Natural killer cell (primary cell): ENCODE measurements around the gene LINC01488. TPM values are rescaled to one million over a fixed set of nuclear protein-coding genes. Genes with fewer than 3 reads are reported as not detected.

Source experiments
- ATAC-seq, 3 donors: fragments of 150-1000 bp in 2 of 3; fragments of 200-7000 bp in 1 of 3; cut with Tn5 transposase; 1 replicate in 1 of 3; 2 replicates in 2 of 3; pipeline ENCODE4 v1.10.0; 2021; ENCODE audit warnings: mild to moderate bottlenecking in 2 of 3, moderate library complexity in 2 of 3
- DNase-seq, 2 donors: peaks; one replicate each; pipeline versions ENCODE4 v3.0.0 to v3.0.0-alpha.2; 2013 to 2021; ENCODE audit warnings: mixed read lengths in 1 of 2
- H3K27ac ChIP-seq: one replicate; pipeline ENCODE4 v1.5.1; 2013; ENCODE audit warnings: mild to moderate bottlenecking, low read length
- H3K27me3 ChIP-seq: one replicate; pipeline ENCODE4 v1.6.1; 2013; ENCODE audit warnings: low read length; ENCODE audit not compliant: control insufficient read depth, insufficient read depth
- H3K36me3 ChIP-seq: one replicate; pipeline ENCODE4 v1.6.1; 2013; ENCODE audit warnings: low read length; ENCODE audit not compliant: control insufficient read depth, insufficient read depth
- H3K4me1 ChIP-seq: one replicate; pipeline ENCODE4 v1.6.1; 2013; ENCODE audit warnings: low read length; ENCODE audit not compliant: control insufficient read depth, insufficient read depth
- H3K4me3 ChIP-seq: one replicate; pipeline ENCODE4 v1.5.1; 2013; ENCODE audit warnings: low read length
- H3K9me3 ChIP-seq: one replicate; pipeline ENCODE4 v1.6.1; 2013; ENCODE audit warnings: low read length; ENCODE audit not compliant: control insufficient read depth, insufficient read depth
- H3K27ac Mint-ChIP-seq, 2 donors: one replicate each; pipeline ENCODE4 v1.8.0; 2022; ENCODE audit warnings: mild to moderate bottlenecking in 2 of 2, mixed read lengths in 2 of 2, moderate library complexity in 1 of 2
- H3K27me3 Mint-ChIP-seq, 2 donors: one replicate each; pipeline ENCODE4 v1.8.0; 2022; ENCODE audit warnings: low read depth in 2 of 2, mixed read lengths in 2 of 2
- H3K36me3 Mint-ChIP-seq: one replicate; pipeline ENCODE4 v1.8.0; 2022; ENCODE audit warnings: mixed read lengths
- H3K4me1 Mint-ChIP-seq, 2 donors: one replicate each; pipeline ENCODE4 v1.8.0; 2022; ENCODE audit warnings: mixed read lengths in 2 of 2
- H3K4me3 Mint-ChIP-seq: one replicate; pipeline ENCODE4 v1.8.0; 2022; ENCODE audit warnings: mild to moderate bottlenecking, moderate library complexity, mixed read lengths
- H3K9me3 Mint-ChIP-seq, 2 donors: one replicate each; pipeline ENCODE4 v1.8.0; 2022; ENCODE audit warnings: mixed read lengths in 2 of 2
- WGBS: methylation state at CpG from one replicate; pipeline ENCODE4 v1.1.7; 2013; ENCODE audit warnings: missing lambda C conversion rate; ENCODE audit not compliant: insufficient coverage; 5-methylcytosine and 5-hydroxymethylcytosine counted together
- intact Hi-C: fragments of 100-400 bp; cut with micrococcal nuclease; formaldehyde crosslinking; loops from one replicate; pipeline ENCODE4 v1.14.2; 2022
- total RNA-seq, 4 donors: library from RNA; stranded (reverse); fragments of 120-200 nt in 1 of 4; gene quantifications; one replicate each; pipeline versions ENCODE4 v1.2.3 to v1.2.4, GENCODE V29; 2013 to 2022
- TF ChIP-seq, protein P1 (sequence below): fragments of 200-600 bp; IDR thresholded peaks from one replicate; pipeline ENCODE4 v1.8.0; 2022; ENCODE audit warnings: antibody characterized with exemption

The LINC01488 gene
- total RNA-seq, 3 donors from 2014 or later (not counting 1 experiment from before 2014, with no cell fraction given): not detected

DNA sequence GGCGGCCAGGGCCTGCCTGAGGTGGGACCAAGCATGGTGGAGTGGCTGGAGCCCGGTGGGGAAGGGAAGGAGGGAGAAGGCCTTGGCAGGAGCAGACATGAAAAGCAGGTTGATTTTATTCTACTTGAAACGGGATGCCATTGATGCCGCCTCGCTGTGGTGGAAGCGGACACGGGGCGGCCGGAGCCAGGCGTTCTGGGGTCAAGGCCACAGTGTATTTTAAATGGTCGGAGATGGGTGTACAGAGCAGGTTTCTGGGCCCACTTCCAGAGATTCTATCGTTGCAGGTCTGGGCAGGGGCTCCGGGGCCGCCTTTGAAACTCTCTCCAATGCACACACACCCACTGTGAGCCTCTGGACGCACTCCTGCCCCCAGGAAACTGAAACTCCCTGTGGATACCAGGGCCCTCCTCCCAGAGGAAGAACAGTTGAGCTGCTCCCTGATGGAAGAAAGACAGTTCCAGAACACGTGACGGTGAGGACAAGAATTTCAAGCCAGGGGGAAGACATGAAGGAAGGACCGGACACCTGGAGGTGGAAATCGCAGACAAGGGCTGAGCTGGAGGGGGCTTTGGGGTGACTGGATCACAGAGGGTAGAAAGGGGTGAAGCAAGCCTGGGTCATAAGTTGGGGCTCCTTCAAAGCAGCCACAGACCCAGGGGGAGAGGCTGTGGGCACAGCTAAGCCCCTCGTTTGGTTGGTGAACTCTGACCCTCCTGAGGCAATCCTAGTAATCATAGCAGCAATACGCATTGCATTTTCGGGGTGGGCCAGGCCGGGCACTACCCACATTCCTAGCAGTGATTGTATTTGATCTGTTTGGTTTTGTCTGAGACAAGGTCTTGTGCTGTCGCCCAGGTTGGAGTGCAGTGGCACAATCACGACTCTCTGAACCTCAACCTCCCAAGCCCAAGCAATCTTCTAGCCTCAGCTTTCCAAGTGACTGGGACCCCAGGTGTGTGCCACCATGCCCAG is 12.3 kb upstream of the LINC01488 start:
- no peaks in the 10 kb centered on the region for H3K9me3 Mint-ChIP-seq
- H3K36me3 ChIP-seq: no peaks in the 10 kb centered on the region
- DNase-seq: no peak
- no peaks in the 10 kb centered on the region for H3K4me1 ChIP-seq
- no peak for ATAC-seq
- whole genome bisulfite sequencing: 89% methylated on average over 24 of the region's 25 CpGs
- intact Hi-C loops: no loop called here
- H3K27ac Mint-ChIP-seq: no peak overlapping the region
- no peaks in the 10 kb centered on the region for H3K4me1 Mint-ChIP-seq
- no peaks in the 10 kb centered on the region for H3K36me3 Mint-ChIP-seq
- H3K27me3 ChIP-seq: no peaks in the 10 kb centered on the region
- H3K27me3 Mint-ChIP-seq: peaks cover 12 to 16% of the 10 kb centered on the region in 2 donors
- no peaks in the 10 kb centered on the region for H3K9me3 ChIP-seq
- H3K4me3 Mint-ChIP-seq: no peak overlapping the region
- H3K27ac ChIP-seq: no peak overlapping the region
- no peak overlapping the region for H3K4me3 ChIP-seq
- TF ChIP-seq, protein P1, sequence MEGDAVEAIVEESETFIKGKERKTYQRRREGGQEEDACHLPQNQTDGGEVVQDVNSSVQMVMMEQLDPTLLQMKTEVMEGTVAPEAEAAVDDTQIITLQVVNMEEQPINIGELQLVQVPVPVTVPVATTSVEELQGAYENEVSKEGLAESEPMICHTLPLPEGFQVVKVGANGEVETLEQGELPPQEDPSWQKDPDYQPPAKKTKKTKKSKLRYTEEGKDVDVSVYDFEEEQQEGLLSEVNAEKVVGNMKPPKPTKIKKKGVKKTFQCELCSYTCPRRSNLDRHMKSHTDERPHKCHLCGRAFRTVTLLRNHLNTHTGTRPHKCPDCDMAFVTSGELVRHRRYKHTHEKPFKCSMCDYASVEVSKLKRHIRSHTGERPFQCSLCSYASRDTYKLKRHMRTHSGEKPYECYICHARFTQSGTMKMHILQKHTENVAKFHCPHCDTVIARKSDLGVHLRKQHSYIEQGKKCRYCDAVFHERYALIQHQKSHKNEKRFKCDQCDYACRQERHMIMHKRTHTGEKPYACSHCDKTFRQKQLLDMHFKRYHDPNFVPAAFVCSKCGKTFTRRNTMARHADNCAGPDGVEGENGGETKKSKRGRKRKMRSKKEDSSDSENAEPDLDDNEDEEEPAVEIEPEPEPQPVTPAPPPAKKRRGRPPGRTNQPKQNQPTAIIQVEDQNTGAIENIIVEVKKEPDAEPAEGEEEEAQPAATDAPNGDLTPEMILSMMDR: no peak

DNA sequence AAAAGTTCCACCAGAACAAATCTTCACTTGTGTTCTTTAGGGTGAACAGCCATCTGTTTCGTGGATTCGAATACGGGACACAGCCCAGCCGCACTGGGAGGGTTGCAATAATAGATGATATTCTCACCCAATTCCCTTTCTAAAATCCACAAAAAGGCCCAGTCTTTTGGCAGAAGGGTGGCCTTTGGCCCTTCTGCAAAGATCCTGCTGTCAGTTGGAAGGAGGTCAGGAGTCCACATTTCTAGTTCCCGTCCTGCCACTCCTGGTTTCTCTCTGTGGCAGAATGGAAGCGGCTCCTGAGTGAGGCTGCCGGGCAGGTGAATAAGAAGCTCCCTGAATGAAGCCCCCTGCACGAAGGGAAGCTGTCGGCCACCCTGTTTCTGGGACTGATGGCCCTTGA is 11.2 kb upstream of the LINC01488 start:
- H3K9me3 ChIP-seq: no peaks in the 10 kb centered on the region
- H3K4me1 ChIP-seq: no peaks in the 10 kb centered on the region
- H3K4me3 ChIP-seq: no peak overlapping the region
- H3K27ac ChIP-seq: no peak overlapping the region
- H3K27me3 ChIP-seq: no peaks in the 10 kb centered on the region
- DNase-seq: no peak
- no peaks in the 10 kb centered on the region for H3K4me1 Mint-ChIP-seq
- no peak overlapping the region for H3K27ac Mint-ChIP-seq
- no peak overlapping the region for H3K4me3 Mint-ChIP-seq
- intact Hi-C loops: no loop called here
- TF ChIP-seq, protein P1: no peak
- ATAC-seq: no peak
- no peaks in the 10 kb centered on the region for H3K9me3 Mint-ChIP-seq
- no peaks in the 10 kb centered on the region for H3K36me3 ChIP-seq
- WGBS: 94% methylated on average over 5 of the region's 9 CpGs
- H3K36me3 Mint-ChIP-seq: no peaks in the 10 kb centered on the region
- peaks cover 9 to 12% of the 10 kb centered on the region in 2 donors for H3K27me3 Mint-ChIP-seq

DNA sequence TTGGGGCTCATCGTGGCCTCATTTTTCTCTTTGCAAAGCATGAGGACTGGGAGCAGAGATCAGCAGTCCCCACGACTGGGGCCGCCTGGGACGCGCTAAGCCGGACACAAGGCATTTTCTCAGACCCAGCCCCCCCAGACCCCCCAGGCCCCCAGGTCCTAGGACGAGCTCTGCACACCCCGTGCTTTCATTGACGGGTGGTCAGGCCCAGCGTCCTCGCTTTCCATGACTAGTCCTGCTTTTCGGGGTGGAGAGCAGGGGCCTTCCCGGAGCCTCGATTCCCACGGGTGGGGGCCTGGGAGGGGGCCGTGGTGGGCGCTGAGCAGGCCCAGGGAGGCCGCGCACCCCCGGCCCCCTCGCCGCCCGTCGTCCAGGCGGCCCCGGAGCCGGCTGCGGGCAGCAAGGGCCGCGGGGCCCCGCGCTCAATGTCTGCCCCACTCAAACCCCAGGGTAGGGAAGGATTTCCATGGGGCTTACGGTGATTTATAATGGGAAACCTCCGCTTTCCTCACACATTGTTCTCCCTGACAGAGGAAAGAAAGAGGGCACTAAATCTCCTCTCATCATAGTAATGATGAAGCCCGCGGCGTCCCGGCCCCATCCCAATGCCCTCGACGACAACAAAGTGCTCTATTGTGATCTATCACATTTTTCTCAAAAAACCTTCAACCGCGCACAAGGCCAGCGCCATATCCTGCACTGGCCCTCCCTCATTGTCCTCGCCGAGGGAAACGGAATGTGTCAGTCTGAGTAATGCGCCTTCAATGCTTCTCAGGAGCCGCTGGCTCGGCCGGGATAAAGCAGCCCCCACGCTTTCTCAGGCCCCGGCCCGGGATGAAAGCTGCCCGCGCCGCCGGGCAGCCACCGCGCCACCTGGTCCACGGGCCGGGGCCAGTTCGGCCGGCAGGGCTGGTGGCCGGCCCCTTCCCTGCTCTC is 10.4 kb upstream of the LINC01488 start:
- Mint-ChIP-seq H3K27me3 (peaks cover 9 to 12% of the 10 kb centered on the region in 2 donors), H3K36me3 (no peaks in the 10 kb centered on the region), H3K27ac (no peak overlapping the region), H3K4me3 (no peak overlapping the region), H3K9me3 (no peaks in the 10 kb centered on the region), H3K4me1 (no peaks in the 10 kb centered on the region)
- Histone ChIP-seq H3K4me3 (no peak overlapping the region), H3K27ac (no peak overlapping the region), H3K27me3 (no peaks in the 10 kb centered on the region), H3K4me1 (no peaks in the 10 kb centered on the region), H3K36me3 (no peaks in the 10 kb centered on the region), H3K9me3 (no peaks in the 10 kb centered on the region)
- 54% methylated on average over 64 of the region's 64 CpGs for WGBS
- intact Hi-C loops: no loop called here
- ATAC-seq (no peak), DNase-seq (no peak)
- TF ChIP-seq, protein P1: no peak
